Colon (tissue), 2 donors: Measurements from ENCODE around the gene COA1.
A peak's percentile ranks its signal among the peaks of the same experiment; 100 is the strongest.
"Not testable (repeated sequence)": the region's sequence is repeated elsewhere in the genome, so short reads cannot be mapped to it uniquely, and the experiment has no call there.

Source experiments
- FAIRE-seq: peaks from 2 replicates; lab custom pipeline; 2012; peaks lifted over from hg19 to GRCh38; lab: Jason Lieb, UNC
- donor health status: control.
- donor health status: control.

COA1 gene

GRCh38 chr7:43726466-43726865 is 2.9 kb downstream of the COA1 start:
- no peak for FAIRE-seq

GRCh38 chr7:43725251-43725650 is 4.1 kb downstream of the COA1 start:
- no peak for FAIRE-seq

- no peak for FAIRE-seq
Observed at GRCh38 chr7:43723007-43723341, 6.3 kb downstream of the COA1 start.

GRCh38 chr7:43721193-43721806 is 8.0 kb downstream of the COA1 start:
- peak; percentile 76 for FAIRE-seq

- FAIRE-seq = no peak
Observed at GRCh38 chr7:43716598-43716997, 12.7 kb downstream of the COA1 start.

GRCh38 chr7:43715966-43716365 is 13.4 kb downstream of the COA1 start:
- FAIRE-seq = not testable (repeated sequence)

GRCh38 chr7:43711503-43711902 is 17.8 kb downstream of the COA1 start:
- no peak for FAIRE-seq

GRCh38 chr7:43708055-43708454 is 21.3 kb downstream of the COA1 start:
- not testable (repeated sequence) for FAIRE-seq

- FAIRE-seq = no peak
Observed at GRCh38 chr7:43703573-43703972, 25.8 kb downstream of the COA1 start.

- no peak for FAIRE-seq
Observed at GRCh38 chr7:43702974-43703373, 26.3 kb downstream of the COA1 start.

- no peak for FAIRE-seq
Observed at GRCh38 chr7:43701929-43702328, 27.4 kb downstream of the COA1 start.

GRCh38 chr7:43701500-43701854 is 27.8 kb downstream of the COA1 start:
- FAIRE-seq = no peak

GRCh38 chr7:43700646-43701499 is 28.4 kb downstream of the COA1 start:
- FAIRE-seq = no peak

GRCh38 chr7:43700059-43700501 is 29.2 kb downstream of the COA1 start:
- no peak for FAIRE-seq

- no peak for FAIRE-seq
Observed at GRCh38 chr7:43698460-43699255, 30.7 kb downstream of the COA1 start.

GRCh38 chr7:43697690-43698089 is 31.6 kb downstream of the COA1 start:
- FAIRE-seq = no peak

GRCh38 chr7:43695365-43695764 is 34.0 kb downstream of the COA1 start:
- no peak for FAIRE-seq

GRCh38 chr7:43694399-43694748 is 34.9 kb downstream of the COA1 start:
- FAIRE-seq = no peak

GRCh38 chr7:43693687-43694398 is 35.5 kb downstream of the COA1 start:
- no peak for FAIRE-seq

- FAIRE-seq = no peak
Observed at GRCh38 chr7:43692582-43693373, 36.5 kb downstream of the COA1 start.

- no peak for FAIRE-seq
Observed at GRCh38 chr7:43691611-43692010, 37.7 kb downstream of the COA1 start.

GRCh38 chr7:43689115-43689514 is 40.2 kb downstream of the COA1 start:
- no peak for FAIRE-seq
